Psoas muscle (tissue), 8 donors: ENCODE results near the gene POMC. TPM values are rescaled to one million over a fixed set of nuclear protein-coding genes. Genes with fewer than 3 reads are reported as not detected.

ENCODE experiments used
- ATAC-seq, 4 donors: fragments of 200-7000 bp; cut with Tn5 transposase; one replicate each; pipeline ENCODE4 v1.9.1; 2020; ENCODE audit warnings: moderate library complexity in 3 of 4, mild to moderate bottlenecking in 2 of 4
- DNase-seq, 2 donors: peaks; one replicate each; pipeline ENCODE4 v3.0.0-alpha.2; 2020
- H3K27ac ChIP-seq: fragments of 200-600 bp; one replicate; pipeline ENCODE4 v1.8.0; 2022
- H3K27me3 ChIP-seq, 3 donors: fragments of 200-600 bp in 1 of 3; one replicate each; pipeline versions ENCODE4 v1.6.1 to v1.8.0; 2013 to 2022; ENCODE audit warnings: low read length in 2 of 3, mild to moderate bottlenecking in 2 of 3, moderate library complexity in 1 of 3; ENCODE audit not compliant: insufficient read depth in 3 of 3
- H3K36me3 ChIP-seq, 2 donors: fragments of 200-600 bp in 1 of 2; one replicate each; pipeline versions ENCODE4 v1.6.1 to v1.8.0; 2013 to 2022; ENCODE audit warnings: low read depth in 1 of 2, mild to moderate bottlenecking in 1 of 2, moderate library complexity in 1 of 2; ENCODE audit not compliant: insufficient read depth in 1 of 2
- H3K4me1 ChIP-seq: fragments of 200-600 bp; one replicate; pipeline ENCODE4 v1.8.0; 2022
- H3K4me3 ChIP-seq: fragments of 200-600 bp; one replicate; pipeline ENCODE4 v1.8.0; 2022; ENCODE audit warnings: mild to moderate bottlenecking
- H3K9me3 ChIP-seq: fragments of 200-600 bp; one replicate; pipeline ENCODE4 v1.8.0; 2022
- CTCF ChIP-seq: fragments of 200-600 bp; IDR thresholded peaks from one replicate; pipeline ENCODE4 v1.8.0; 2022; ENCODE audit warnings: antibody characterized with exemption
- WGBS, 3 donors: extraction: QIAGEN DNeasy Blood & Tissue Kit; methylation state at CpG; one replicate each; pipeline versions ENCODE4 v1.1.6 to v1.1.7; 2013; 5-methylcytosine and 5-hydroxymethylcytosine counted together
- intact Hi-C, 2 donors: fragments of 100-400 bp; cut with DNase I; formaldehyde crosslinking; loops; one replicate each; pipeline versions ENCODE4 v1.11.0 to v1.14.2; 2022
- polyA plus RNA-seq, 3 donors: library from polyadenylated mRNA; stranded (reverse); fragments of 200-250 nt; gene quantifications; one replicate each; pipeline ENCODE4 v1.2.3, GENCODE V29; 2013
- total RNA-seq, 4 donors: library from RNA; stranded (reverse); fragmentation: NEBNext Ultra II Directional in 2 of 4; extraction: Animal tissue kit (Norgen Biotek cat#: 25700) in 2 of 4; gene quantifications; one replicate each; pipeline versions ENCODE4 v1.2.1 to v1.2.4, GENCODE V29; 2021 to 2023
- donor health status: healthy with polysubstance abuse.
- donor health status: DM: no; HTN: no; CAD: no; lungs with moderate emphysema.
- donor health status: Bipolar disorder and iron deficiency.
- donor health status: healthy.
- donor health status: DM: yes; HTN: yes; CAD: no.
- donor health status: DM: no; HTN: no; CAD: no.
- donor health status: DM: no; HTN: no; CAD: no.
- donor health status: DM: yes; HTN: yes; CAD: no.

POMC gene
- total and polyA plus RNA-seq, 7 donors, result 1.8 to 15.2 (median 3.3) TPM

GRCh38 chr2:25132693-25133092 lies 35.7 kb downstream of the POMC start:
- Histone ChIP-seq H3K27ac (no peak overlapping the region), H3K9me3 (no peaks in the 10 kb centered on the region), H3K4me1 (no peaks in the 10 kb centered on the region), H3K36me3 (peaks cover 0 to 20% of the 10 kb centered on the region in 2 donors), H3K4me3 (no peak overlapping the region), H3K27me3 (no peaks in the 10 kb centered on the region)
- DNase-seq, result peak in 1 of 2 donors; percentile 46
- ATAC-seq, result no peak
- TF ChIP-seq CTCF, result no peak
- intact Hi-C loops, result no loop called here
- 95% methylated on average over 10 to 13 of the region's 13 CpGs for WGBS, 3 donors

GRCh38 chr2:25132299-25132635 lies 36.1 kb downstream of the POMC start:
- H3K36me3 ChIP-seq, result peaks cover 0 to 17% of the 10 kb centered on the region in 2 donors
- TF ChIP-seq CTCF, result no peak
- no peaks in the 10 kb centered on the region for H3K4me1 ChIP-seq
- WGBS, 3 donors, result 76 to 83% (median 78%) methylated on average over 9 of the region's 9 CpGs
- peak in 1 of 2 donors; percentile 8 for DNase-seq
- intact Hi-C loops, result no loop called here
- no peaks in the 10 kb centered on the region for H3K27me3 ChIP-seq
- H3K9me3 ChIP-seq, result no peaks in the 10 kb centered on the region
- ATAC-seq, result no peak
- peak overlapping the region; percentile 34 for H3K4me3 ChIP-seq
- H3K27ac ChIP-seq, result no peak overlapping the region

- H3K4me3 ChIP-seq, result peak overlapping the region; percentile 34
- H3K4me1 ChIP-seq, result no peaks in the 10 kb centered on the region
- intact Hi-C loops, result loop anchor here in 1 of 2 donors (2.0 kb wide), 1 partner anchor 157 kb away; no protein-coding TSS in a partner anchor
- no peak for TF ChIP-seq CTCF
- H3K9me3 ChIP-seq, result no peaks in the 10 kb centered on the region
- H3K27ac ChIP-seq, result no peak overlapping the region
- H3K27me3 ChIP-seq, result no peaks in the 10 kb centered on the region
- 33 to 47% (median 40%) methylated on average over 29 to 52 of the region's 53 CpGs for WGBS, 3 donors
- ATAC-seq (no peak), DNase-seq (peak; percentile 28 to 58)
- peaks cover 0 to 15% of the 10 kb centered on the region in 2 donors for H3K36me3 ChIP-seq
These were observed 36.6 kb downstream of the POMC start for GRCh38 chr2:25131567-25132298.

GRCh38 chr2:25131253-25131566 lies 37.2 kb downstream of the POMC start:
- Histone ChIP-seq H3K9me3 (no peaks in the 10 kb centered on the region), H3K4me1 (no peaks in the 10 kb centered on the region), H3K27ac (no peak overlapping the region), H3K36me3 (peaks cover 0 to 15% of the 10 kb centered on the region in 2 donors), H3K27me3 (no peaks in the 10 kb centered on the region), H3K4me3 (peak overlapping the region; percentile 34)
- ATAC-seq (no peak), DNase-seq (no peak)
- 66 to 73% (median 69%) methylated on average over 22 to 24 of the region's 24 CpGs for WGBS, 3 donors
- intact Hi-C loops, result loop anchor here in 1 of 2 donors (2.0 kb wide), 1 partner anchor 156 kb away; no protein-coding TSS in a partner anchor
- TF ChIP-seq CTCF, result no peak
